CD4-positive, alpha-beta T cell treated with Interleukin-17A for 4 hours (primary cell): ENCODE results near the gene MAST3.

Source experiments
- DNase-seq: peaks from one replicate; pipeline ENCODE4 v3.0.0-alpha.2; 2020; ENCODE audit warnings: mixed read lengths

MAST3 gene

DNA sequence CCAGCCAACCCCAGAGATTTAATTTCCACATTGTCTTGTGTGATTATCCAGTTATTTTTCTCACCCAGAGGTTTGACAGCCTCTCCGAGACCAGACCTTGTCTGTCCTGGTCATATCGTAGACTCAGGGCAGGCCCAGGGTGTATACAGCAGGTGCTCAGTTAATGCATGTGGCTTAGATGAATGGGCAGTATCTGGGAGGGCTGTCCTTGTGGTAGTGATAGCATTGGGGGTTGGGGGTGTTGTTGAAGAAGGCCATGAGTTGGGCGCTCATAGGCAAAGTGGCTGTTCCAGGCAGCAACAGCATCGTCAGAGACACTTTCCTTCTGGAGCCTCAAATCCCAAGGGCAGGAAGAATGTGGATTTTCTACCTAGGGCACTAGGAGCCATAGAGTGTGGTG is 16.9 kb downstream of the MAST3 start:
- DNase-seq: no peak

GRCh38 chr19:18117364-18117691 is 19.8 kb downstream of the MAST3 start:
- DNase-seq: no peak

DNA sequence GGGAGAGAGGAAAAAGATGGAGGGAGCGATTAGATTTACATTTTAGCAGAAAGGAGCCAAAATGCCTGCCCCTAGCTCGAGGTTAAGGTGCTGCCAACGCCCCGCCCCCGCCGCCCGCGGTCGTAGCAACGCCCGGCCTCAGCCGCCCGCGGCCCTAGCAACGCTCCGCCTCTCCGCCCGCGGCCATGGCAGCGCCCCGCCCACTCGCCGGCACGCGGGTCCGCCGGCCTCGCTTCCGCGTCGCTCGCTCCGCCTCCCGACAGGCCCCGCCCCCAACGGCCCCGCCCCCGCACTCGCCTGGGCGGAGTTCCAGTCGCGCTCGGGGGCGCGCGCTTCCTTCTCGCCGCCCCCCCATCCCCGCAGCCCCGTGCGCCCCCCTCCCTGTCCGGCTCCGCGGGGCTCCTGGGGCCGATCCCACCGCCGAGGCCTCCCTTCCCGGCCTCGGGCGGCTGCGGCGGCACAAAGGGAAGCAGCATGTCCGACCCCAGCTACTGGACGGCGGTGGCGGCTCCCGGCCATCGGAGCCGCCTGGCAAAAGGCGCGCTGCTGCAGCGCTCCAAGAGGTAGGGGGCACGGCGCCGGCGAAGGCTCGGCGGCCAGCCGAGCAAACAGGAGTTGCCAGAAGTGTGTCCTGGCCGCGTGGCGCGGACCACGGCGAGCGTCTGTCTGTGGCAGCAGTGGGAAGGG is 20.3 kb downstream of the MAST3 start:
- DNase-seq: peak; percentile 97

GRCh38 chr19:18118420-18119012 is 20.9 kb downstream of the MAST3 start:
- DNase-seq: no peak

- peak; percentile 73 for DNase-seq
Observed at GRCh38 chr19:18119013-18119716, 21.6 kb downstream of the MAST3 start.

- peak; percentile 73 for DNase-seq
Observed at GRCh38 chr19:18119717-18120105, 22.1 kb downstream of the MAST3 start.

DNA sequence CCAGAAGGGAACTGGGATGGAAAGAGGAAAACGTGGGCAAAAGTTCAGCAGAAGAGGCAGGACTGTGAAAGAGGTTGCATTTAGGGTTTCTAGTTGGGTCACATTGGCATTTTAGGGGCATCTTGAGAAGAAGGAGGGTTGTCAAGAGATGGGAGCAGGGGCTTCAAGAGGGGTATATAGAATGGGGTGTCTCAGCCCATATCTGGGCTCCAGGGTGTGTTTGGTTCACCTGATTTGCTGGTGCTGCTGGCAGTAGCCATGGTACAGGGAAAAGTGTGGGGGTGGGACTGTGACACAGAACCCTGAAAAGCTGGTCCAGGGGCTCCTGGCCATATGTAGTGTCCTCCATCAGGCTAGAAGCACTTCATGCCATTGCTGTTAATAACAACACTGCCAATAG is 22.5 kb downstream of the MAST3 start:
- no peak for DNase-seq

- DNase-seq: no peak
Observed at GRCh38 chr19:18121166-18121565, 23.6 kb downstream of the MAST3 start.

GRCh38 chr19:18122424-18122823 is 24.8 kb downstream of the MAST3 start:
- no peak for DNase-seq

GRCh38 chr19:18122860-18123795 is 25.6 kb downstream of the MAST3 start:
- DNase-seq: no peak

DNA sequence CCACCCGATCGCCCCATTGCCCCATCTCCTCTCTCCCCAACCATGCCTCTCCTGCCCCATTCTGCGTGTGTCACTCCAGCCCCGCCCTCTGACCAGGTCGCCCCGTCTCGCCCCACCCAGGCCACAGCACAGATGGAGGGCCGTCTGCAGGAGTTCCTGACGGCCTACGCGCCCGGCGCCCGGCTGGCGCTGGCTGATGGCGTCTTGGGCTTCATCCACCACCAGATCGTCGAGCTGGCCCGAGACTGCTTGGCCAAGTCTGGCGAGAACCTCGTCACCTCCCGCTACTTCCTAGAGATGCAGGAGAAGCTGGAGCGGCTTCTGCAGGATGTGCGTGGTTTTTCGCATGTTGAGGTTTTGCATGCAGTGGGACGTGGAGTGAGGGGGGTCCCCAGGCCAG is 26.2 kb downstream of the MAST3 start:
- no peak for DNase-seq

DNA sequence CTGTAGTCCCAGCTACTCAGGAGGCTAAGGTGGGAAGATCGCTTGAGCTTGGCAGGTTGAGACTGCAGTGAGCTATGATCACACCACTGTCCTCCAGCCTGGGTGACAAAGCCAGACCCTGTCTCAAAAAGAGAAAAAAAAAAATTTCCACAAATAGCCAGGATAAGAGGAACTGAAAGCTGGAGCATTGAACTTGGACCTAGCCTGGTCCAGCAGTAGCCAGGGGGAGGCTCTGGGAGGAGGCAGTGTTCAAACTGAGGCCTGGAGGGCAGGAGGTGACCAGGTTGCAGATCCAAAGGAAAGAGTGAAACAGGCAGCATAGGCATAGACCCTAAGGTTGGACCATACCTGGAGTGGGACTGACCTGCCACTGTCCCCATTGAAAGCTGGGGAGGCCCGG is 28.5 kb downstream of the MAST3 start:
- DNase-seq: no peak

DNA sequence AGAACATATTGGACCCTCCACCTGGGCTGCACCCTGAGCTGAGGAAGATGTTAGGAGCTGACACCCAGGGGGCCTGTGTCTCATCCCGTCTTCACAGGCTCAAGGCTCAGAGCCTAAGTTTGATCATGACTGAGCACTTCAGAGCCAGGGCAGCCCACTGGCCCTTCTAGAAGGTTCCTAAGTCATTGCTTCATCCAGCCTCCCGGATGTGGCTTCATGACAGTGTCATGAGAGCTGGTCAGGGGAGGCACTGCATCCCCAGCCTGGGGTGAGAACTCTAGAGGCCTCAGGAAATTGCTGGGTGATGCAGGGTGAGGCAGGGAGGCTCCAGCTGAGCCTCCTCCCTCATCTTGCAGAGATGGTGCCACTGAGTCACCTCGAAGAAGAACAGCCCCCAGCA is 30.5 kb downstream of the MAST3 start:
- DNase-seq: no peak

DNA sequence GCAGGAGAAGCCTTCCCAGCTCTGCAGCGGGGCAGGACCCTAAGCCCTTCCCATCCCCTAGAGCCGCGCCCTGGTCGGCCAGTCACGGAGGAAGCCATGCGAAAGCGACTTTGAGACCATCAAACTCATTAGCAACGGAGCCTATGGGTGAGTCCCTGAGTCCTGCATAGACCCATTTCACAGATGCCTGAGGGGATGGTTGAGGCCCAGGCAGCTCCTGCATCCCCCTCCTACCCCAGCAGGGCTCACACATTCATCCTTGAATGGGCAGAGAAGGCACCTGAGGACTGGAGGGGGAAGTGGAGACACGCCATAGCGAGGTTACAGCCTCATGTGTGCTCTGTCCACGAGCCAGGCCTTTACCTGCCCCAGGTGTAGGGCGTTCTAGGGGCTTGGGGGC is 31.2 kb downstream of the MAST3 start:
- no peak for DNase-seq

DNA sequence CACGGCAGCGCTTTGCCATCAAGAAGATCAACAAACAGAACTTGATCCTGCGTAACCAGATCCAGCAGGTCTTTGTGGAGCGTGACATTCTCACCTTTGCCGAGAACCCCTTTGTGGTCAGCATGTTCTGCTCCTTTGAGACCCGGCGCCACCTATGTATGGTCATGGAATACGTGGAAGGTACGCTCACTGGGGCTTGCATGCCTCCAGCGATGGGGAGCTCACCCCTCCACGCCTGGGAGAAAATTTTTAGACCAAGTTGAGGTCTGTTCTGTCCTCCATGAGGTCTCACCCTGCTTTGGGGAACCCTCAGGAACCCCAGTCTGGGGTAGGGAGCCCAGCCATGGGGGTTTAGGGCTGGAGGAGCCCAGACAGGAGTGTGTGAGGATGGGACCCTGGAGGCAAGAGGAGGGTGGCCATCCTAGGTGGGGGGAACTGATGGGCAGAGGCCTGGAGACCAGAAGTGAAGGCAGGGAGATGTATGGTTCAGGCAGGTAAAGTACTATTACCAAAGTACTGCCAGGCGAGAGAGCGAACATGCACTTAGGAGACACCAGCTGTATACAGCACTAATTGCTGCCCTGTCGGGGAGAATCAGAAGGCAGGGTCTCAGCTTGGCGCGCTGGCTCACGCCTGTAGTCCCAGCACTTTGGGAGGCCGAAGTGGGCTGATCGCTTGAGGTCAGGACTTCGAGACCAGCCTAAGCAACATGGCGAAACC is 33.1 kb downstream of the MAST3 start:
- no peak for DNase-seq

- no peak for DNase-seq
Observed at GRCh38 chr19:18131841-18132596, 34.4 kb downstream of the MAST3 start.

- DNase-seq: no peak
Observed at GRCh38 chr19:18135712-18136584, 38.4 kb downstream of the MAST3 start.

GRCh38 chr19:18137242-18137641 is 39.7 kb downstream of the MAST3 start:
- no peak for DNase-seq

- no peak for DNase-seq
Observed at GRCh38 chr19:18137657-18138339, 40.2 kb downstream of the MAST3 start.

DNA sequence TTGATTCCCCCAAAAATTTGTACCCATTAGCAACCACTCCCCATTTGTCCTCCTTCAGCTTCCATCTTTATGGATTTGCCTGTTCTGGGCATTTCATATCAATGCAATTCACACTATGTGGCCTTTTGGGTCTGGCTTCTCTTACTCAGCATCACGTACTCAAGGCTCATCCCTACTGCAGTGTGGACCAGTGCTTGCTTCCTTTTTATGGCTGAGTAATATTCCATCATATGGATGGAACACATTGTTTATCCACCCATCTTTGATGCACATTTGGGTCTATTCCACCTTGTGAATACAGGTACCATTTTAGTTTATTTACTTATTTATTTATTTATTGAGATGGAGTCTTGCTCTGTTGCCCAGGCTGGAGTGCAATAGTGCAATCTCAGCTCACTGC is 42.9 kb downstream of the MAST3 start:
- DNase-seq: no peak
